Loucy (cell line): ENCODE data around the gene SOCS6.

Experiments
- H2AFZ ChIP-seq: fragments of 200-600 bp; sonication (generic); 2 replicates; pipeline ENCODE4 v1.6.0; 2016; ENCODE audit warnings: antibody characterized with exemption, mild to moderate bottlenecking, low read length, moderate library complexity
- H3F3A ChIP-seq: fragments of 200-600 bp; 2 replicates; pipeline ENCODE4 v1.6.0; 2016; ENCODE audit warnings: antibody characterized with exemption, low read depth, mild to moderate bottlenecking
- H3K27me3 ChIP-seq: fragments of 200-600 bp; sonication (generic); 2 replicates; pipeline ENCODE4 v1.6.1; 2014; ENCODE audit warnings: low read length, mild to moderate bottlenecking; ENCODE audit not compliant: insufficient read depth, poor library complexity, severe bottlenecking
- H3K36me3 ChIP-seq: fragments of 200-600 bp; sonication (generic); 2 replicates; pipeline ENCODE4 v1.6.1; 2016; ENCODE audit warnings: low read length; ENCODE audit not compliant: insufficient read depth
- H3K4me1 ChIP-seq: fragments of 200-600 bp; sonication (generic); 2 replicates; pipeline ENCODE4 v1.5.1; 2014; ENCODE audit warnings: low read length, mild to moderate bottlenecking; ENCODE audit not compliant: insufficient read depth, poor library complexity, severe bottlenecking
- H3K4me2 ChIP-seq: fragments of 200-600 bp; sonication (generic); 2 replicates; pipeline ENCODE4 v1.6.0; 2014; ENCODE audit warnings: antibody characterized with exemption, low read length, low read depth, mild to moderate bottlenecking; ENCODE audit not compliant: poor library complexity, severe bottlenecking
- H3K4me3 ChIP-seq: fragments of 200-600 bp; sonication (generic); 2 replicates; pipeline ENCODE4 v1.5.1; 2014; ENCODE audit warnings: low read length, mild to moderate bottlenecking, mixed read lengths; ENCODE audit not compliant: poor library complexity, severe bottlenecking
- H3K79me2 ChIP-seq: fragments of 200-600 bp; sonication (generic); 2 replicates; pipeline ENCODE4 v1.6.1; 2014; ENCODE audit warnings: low read length; ENCODE audit not compliant: insufficient read depth
- H3K9ac ChIP-seq: fragments of 200-600 bp; sonication (generic); 2 replicates; pipeline ENCODE4 v1.6.0; 2014; ENCODE audit warnings: mild to moderate bottlenecking, low read depth, low read length, moderate library complexity; ENCODE audit not compliant: poor library complexity, severe bottlenecking
- H3K9me2 ChIP-seq: fragments of 200-600 bp; sonication (generic); replicated peaks from 2 replicates; pipeline ENCODE4 v1.6.1; 2016; ENCODE audit warnings: low read depth, low read length, mixed read lengths
- H3K9me3 ChIP-seq: fragments of 200-600 bp; sonication (generic); 2 replicates; pipeline ENCODE4 v1.6.1; 2014; ENCODE audit warnings: mild to moderate bottlenecking, antibody characterized with exemption, low read length, low read depth; ENCODE audit not compliant: insufficient read depth
- H4K20me1 ChIP-seq: fragments of 200-600 bp; sonication (generic); 2 replicates; pipeline ENCODE4 v1.6.0; 2014; ENCODE audit warnings: antibody characterized with exemption, low read length, mild to moderate bottlenecking; ENCODE audit not compliant: insufficient read depth, poor library complexity, severe bottlenecking
- CTCF ChIP-seq: fragments of 200-600 bp; sonication (generic); conservative IDR thresholded peaks from 2 replicates; pipeline ENCODE4 v1.5.1; 2014; ENCODE audit warnings: mild to moderate bottlenecking, antibody characterized with exemption, low read length
- EZH2phosphoT487 ChIP-seq: fragments of 200-600 bp; IDR thresholded peaks from 2 replicates; pipeline ENCODE4 v1.6.1; 2018; ENCODE audit warnings: antibody characterized with exemption, mild to moderate bottlenecking, moderate library complexity, borderline replicate concordance

The SOCS6 gene

GRCh38 chr18:70256994-70257393 lies 31.9 kb upstream of the SOCS6 start:
- Histone ChIP-seq H4K20me1 (no peaks in the 10 kb centered on the region), H3F3A (no peaks in the 10 kb centered on the region), H3K36me3 (no peaks in the 10 kb centered on the region), H3K79me2 (no peaks in the 10 kb centered on the region), H3K9me2 (no peaks in the 10 kb centered on the region), H3K4me3 (no peak overlapping the region), H3K4me1 (no peaks in the 10 kb centered on the region), H3K4me2 (no peak overlapping the region), H2AFZ (no peak overlapping the region), H3K9me3 (no peaks in the 10 kb centered on the region), H3K9ac (no peak overlapping the region), H3K27me3 (no peaks in the 10 kb centered on the region)
- TF ChIP-seq CTCF (no peak), EZH2phosphoT487 (no peak)

DNA sequence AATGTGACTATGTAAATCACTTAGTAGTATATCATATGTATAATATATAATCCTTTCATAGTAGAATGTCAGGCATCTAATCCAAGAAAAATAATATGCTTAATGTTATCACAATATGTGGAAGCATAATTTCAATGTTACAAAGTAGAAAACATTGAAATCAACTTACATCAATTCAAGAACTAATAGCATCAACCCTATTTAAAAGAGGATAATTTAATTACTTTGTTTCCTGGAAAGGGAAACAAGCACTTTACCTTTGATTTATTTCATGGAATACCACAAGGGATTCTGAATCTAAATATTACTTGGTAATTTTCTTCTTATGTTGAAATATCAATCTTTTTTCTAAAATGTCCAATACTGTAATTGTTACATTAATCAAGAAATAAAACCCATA lies 30.6 kb upstream of the SOCS6 start:
- no peaks in the 10 kb centered on the region for H3K79me2 ChIP-seq
- no peaks in the 10 kb centered on the region for H4K20me1 ChIP-seq
- no peaks in the 10 kb centered on the region for H3K9me3 ChIP-seq
- H2AFZ ChIP-seq: no peak overlapping the region
- H3F3A ChIP-seq: no peaks in the 10 kb centered on the region
- H3K27me3 ChIP-seq: no peaks in the 10 kb centered on the region
- H3K9me2 ChIP-seq: no peaks in the 10 kb centered on the region
- no peak overlapping the region for H3K4me2 ChIP-seq
- H3K9ac ChIP-seq: no peak overlapping the region
- TF ChIP-seq CTCF (no peak), EZH2phosphoT487 (no peak)
- H3K4me1 ChIP-seq: no peaks in the 10 kb centered on the region
- no peak overlapping the region for H3K4me3 ChIP-seq
- H3K36me3 ChIP-seq: no peaks in the 10 kb centered on the region

DNA sequence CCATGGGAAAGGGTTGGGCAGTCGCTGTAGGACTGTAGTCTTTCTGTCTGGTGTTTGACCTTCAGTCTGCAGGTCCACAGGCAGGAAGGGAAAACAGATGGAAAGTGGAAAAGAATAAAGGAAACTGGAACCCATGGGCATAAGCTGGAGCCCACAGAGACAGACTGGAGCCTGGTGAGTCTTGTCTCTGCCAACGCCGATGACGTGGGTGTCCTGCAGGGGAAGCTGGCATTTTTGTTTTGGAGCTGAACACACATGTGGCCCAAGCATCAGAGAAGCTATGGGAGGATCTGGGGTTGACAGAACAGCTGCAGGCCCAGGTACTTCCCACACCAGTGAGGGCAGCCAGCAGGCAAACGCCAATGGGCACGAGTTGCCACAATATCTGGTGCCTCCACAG lies 28.2 kb upstream of the SOCS6 start:
- TF ChIP-seq CTCF (no peak), EZH2phosphoT487 (no peak)
- no peaks in the 10 kb centered on the region for H3K9me2 ChIP-seq
- no peak overlapping the region for H2AFZ ChIP-seq
- no peak overlapping the region for H3K4me2 ChIP-seq
- no peaks in the 10 kb centered on the region for H3K4me1 ChIP-seq
- H3F3A ChIP-seq: no peaks in the 10 kb centered on the region
- no peaks in the 10 kb centered on the region for H3K79me2 ChIP-seq
- H3K9ac ChIP-seq: no peak overlapping the region
- H3K36me3 ChIP-seq: no peaks in the 10 kb centered on the region
- H4K20me1 ChIP-seq: no peaks in the 10 kb centered on the region
- no peaks in the 10 kb centered on the region for H3K27me3 ChIP-seq
- no peaks in the 10 kb centered on the region for H3K9me3 ChIP-seq
- H3K4me3 ChIP-seq: no peak overlapping the region
